Kidney epithelial cell (primary cell): ENCODE data around the gene YDJC. TPM values are rescaled to one million over a fixed set of nuclear protein-coding genes. Genes with fewer than 3 reads are reported as not detected.
"Not testable (repeated sequence)": the region's sequence is repeated elsewhere in the genome, so short reads cannot be mapped to it uniquely, and the experiment has no call there.

Source experiments
- DNase-seq: peaks from one replicate; pipeline ENCODE4 v3.0.0-alpha.2; 2010; ENCODE audit warnings: low read depth
- H3K27me3 ChIP-seq: 2 replicates; pipeline ENCODE4 v1.6.0; 2011; ENCODE audit warnings: low read length; ENCODE audit not compliant: control insufficient read depth, insufficient read depth
- H3K36me3 ChIP-seq: 2 replicates; pipeline ENCODE4 v1.5.1; 2011; ENCODE audit warnings: low read length; ENCODE audit not compliant: control insufficient read depth, insufficient read depth
- H3K4me3 ChIP-seq: 2 replicates; pipeline ENCODE4 v1.5.1; 2011; ENCODE audit warnings: low read depth, mild to moderate bottlenecking, control low read depth, low read length
- total RNA-seq: library from RNA; depleted of rRNA; stranded (reverse); fragments of >200 nt; gene quantifications from 2 replicates; pipeline ENCODE4 v1.2.3, GENCODE V29; 2015
- TF ChIP-seq, protein P1 (sequence below): IDR thresholded peaks from 2 replicates; pipeline ENCODE4 v1.5.1; 2011; ENCODE audit warnings: mild to moderate bottlenecking, moderate library complexity, low read length, control low read depth, inconsistent platforms; ENCODE audit not compliant: insufficient read depth, poor library complexity, severe bottlenecking

The YDJC gene
- total RNA-seq, 1 donor from 2014 or later: 95.5 TPM

DNA sequence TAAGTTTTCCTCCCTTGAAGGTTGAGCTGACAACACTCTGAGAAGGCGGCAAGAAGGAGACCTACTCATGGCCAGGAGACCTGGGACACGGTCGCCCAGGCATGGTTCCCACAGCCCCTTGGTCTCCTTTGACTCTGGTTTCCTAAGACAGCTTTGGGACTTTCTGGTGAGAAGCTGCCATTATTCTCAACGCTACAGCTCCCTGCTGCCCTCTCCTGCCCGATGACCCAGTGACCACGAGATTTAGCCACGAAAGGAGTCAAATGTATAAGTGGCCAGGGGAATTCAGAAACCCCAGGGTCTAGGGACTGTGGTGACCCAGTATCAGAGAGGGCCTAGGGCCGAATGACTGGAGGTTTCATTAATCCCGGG is 11.6 kb upstream of the YDJC start:
- peaks cover 2% of the 10 kb centered on the region for H3K36me3 ChIP-seq
- TF ChIP-seq, protein P1, sequence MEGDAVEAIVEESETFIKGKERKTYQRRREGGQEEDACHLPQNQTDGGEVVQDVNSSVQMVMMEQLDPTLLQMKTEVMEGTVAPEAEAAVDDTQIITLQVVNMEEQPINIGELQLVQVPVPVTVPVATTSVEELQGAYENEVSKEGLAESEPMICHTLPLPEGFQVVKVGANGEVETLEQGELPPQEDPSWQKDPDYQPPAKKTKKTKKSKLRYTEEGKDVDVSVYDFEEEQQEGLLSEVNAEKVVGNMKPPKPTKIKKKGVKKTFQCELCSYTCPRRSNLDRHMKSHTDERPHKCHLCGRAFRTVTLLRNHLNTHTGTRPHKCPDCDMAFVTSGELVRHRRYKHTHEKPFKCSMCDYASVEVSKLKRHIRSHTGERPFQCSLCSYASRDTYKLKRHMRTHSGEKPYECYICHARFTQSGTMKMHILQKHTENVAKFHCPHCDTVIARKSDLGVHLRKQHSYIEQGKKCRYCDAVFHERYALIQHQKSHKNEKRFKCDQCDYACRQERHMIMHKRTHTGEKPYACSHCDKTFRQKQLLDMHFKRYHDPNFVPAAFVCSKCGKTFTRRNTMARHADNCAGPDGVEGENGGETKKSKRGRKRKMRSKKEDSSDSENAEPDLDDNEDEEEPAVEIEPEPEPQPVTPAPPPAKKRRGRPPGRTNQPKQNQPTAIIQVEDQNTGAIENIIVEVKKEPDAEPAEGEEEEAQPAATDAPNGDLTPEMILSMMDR: peak; percentile 60
- peak overlapping the region; percentile 46 for H3K4me3 ChIP-seq
- no peaks in the 10 kb centered on the region for H3K27me3 ChIP-seq
- no peak for DNase-seq

DNA sequence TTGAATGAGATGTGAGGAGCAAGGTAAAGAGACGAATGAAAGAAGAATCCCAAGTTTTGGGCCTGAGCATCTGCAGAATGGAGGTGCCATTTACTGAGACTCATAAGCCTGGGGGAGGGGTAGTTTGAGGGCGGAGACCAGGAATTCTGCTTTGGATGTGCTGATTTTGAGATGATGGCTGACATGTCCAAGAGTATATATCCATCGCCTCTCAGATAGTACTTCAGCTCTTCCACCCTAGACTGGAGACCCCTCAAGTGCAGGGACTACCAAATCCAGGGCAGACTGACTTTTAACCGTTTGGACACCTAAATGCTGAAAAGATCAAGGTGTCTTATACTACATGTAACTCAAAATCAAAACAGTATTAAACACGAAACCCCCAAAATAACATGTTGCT is 11.0 kb upstream of the YDJC start:
- H3K27me3 ChIP-seq: no peaks in the 10 kb centered on the region
- no peak overlapping the region for H3K4me3 ChIP-seq
- no peak for DNase-seq
- H3K36me3 ChIP-seq: peaks cover 2% of the 10 kb centered on the region
- TF ChIP-seq, protein P1: no peak

DNA sequence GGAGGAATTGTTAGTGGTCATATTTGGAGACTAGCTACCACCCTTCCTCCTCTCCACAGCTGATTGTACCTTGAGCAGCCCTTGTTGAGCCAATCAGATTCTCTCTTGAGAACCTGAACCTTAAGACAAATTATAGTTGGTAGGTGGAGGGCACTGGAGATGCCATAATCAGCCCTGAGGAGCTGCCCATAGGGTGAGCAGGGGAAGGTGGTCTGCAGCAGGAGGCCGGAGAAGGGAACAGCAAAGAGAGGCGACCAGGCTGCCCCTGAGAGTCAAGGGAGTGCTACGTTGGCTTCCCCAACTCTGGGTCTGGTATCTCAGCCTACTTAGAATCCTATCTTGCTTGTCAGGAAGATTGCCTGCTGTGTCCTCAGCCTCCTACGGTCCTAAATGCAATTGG is 9.5 kb upstream of the YDJC start:
- TF ChIP-seq, protein P1: no peak
- H3K36me3 ChIP-seq: peaks cover 2% of the 10 kb centered on the region
- no peak for DNase-seq
- no peaks in the 10 kb centered on the region for H3K27me3 ChIP-seq
- no peak overlapping the region for H3K4me3 ChIP-seq

DNA sequence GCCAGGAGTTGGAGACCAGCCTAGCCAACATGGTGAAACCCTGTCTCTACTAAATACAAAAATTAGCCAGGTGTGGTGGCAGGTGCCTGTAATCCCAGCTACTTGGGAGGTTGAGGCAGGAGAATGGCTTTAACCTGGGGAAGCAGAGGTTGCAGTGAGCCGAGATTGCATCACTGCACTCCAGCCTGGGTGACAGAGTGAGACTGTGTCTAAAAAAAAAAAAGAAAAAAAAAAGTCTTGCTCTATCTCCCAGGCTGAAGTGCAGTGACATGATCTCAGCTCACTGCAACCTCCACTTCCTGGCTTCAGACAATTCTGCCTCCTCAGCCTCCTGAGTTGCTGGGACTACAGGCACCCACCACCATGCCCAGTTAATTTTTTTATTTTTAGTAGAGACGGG is 7.6 kb upstream of the YDJC start:
- H3K4me3 ChIP-seq, H3K27me3 ChIP-seq, DNase-seq, H3K36me3 ChIP-seq: not testable (repeated sequence)

DNA sequence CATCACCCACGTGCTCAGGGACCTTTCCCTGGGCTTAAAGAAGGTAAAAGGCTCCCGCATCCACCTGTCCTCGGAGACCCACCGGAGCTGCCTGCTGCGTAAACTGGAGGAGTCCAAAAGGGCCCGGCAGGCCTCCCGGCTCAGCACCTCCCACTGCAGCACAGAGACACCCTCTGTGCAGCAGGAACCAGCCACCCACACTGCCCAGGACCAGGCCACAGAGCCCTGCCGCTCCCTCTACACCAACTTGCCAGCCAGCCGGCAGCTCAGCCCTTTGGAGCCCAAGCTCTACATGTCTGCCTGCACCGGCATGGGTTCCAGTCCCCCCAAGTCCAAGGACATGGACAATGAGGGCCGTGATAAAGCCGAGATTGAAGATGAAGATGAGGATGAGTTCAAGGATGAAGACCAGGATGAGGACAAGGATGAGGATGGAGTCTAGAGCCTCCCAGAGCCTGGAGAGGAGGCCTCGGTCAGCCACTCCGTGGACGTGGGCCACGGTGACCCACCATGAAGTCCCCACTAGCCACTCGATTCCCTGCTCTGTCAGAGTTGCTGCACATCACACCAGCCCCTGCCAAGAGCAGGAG is 6.9 kb upstream of the YDJC start:
- Histone ChIP-seq H3K36me3 (no peaks in the 10 kb centered on the region), H3K27me3 (no peaks in the 10 kb centered on the region), H3K4me3 (no peak overlapping the region)
- no peak for DNase-seq
- TF ChIP-seq, protein P1: no peak

DNA sequence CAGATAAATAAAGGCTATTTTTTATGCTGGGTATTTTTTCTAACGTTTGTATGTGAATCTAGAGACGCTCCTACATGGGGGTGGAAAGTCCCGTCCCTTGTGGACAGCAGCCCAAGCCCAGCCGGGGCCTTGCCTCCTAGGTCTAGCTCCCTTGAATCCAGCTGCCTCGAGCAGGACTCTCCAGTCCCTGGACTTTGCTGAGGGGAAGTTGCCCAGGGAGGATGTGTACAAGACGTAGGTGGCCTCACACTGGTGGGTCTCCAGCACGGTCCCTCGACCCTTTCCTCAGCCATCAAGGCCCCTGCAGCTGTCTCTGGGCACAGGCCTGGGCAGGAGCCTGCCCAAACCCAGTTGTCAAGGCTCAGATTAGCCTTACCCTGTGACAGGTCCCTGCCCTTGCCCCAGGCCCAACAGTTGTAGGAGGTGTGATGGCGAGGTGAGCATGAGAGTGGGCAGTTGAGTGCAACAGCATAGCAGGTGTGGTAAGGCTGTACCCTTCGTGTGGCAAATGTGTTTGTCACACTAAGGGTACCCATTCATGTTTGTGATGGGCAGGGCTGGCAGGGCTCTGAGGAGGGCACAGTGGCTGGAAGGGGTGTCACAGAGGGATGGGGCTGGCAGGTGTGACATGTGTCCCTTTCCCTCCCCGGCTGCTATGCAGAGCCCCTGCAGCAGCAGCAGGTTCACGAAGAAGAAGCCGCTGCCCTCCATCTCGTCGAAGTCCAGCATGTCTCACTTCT is 6.1 kb upstream of the YDJC start:
- Histone ChIP-seq H3K27me3 (no peaks in the 10 kb centered on the region), H3K36me3 (no peaks in the 10 kb centered on the region), H3K4me3 (no peak overlapping the region)
- no peak for DNase-seq
- TF ChIP-seq, protein P1: no peak
